Liver (tissue), 3 donors: ENCODE results near the gene NRIP1.

Experiments
- SP1 ChIP-seq: IDR thresholded peaks from 2 replicates; pipeline ENCODE4 v1.6.1; 2018; ENCODE audit warnings: antibody characterized with exemption, mild to moderate bottlenecking
- TF ChIP-seq, protein P1 (sequence below): IDR thresholded peaks from 2 replicates; pipeline ENCODE4 v1.6.1; 2016; ENCODE audit warnings: antibody characterized with exemption
- TF ChIP-seq, protein P2 (sequence below): IDR thresholded peaks from 2 replicates; pipeline ENCODE4 v1.6.1; 2016; ENCODE audit warnings: antibody characterized with exemption
- TF ChIP-seq, protein P3 (sequence below): fragments of 150-350 bp; IDR thresholded peaks from 2 replicates; pipeline ENCODE4 v1.5.1; 2017; ENCODE audit warnings: improper control_type of control experiment, low read depth, low read length; ENCODE audit not compliant: missing input control
- TF ChIP-seq, protein P4 (sequence below): IDR thresholded peaks from 2 replicates; pipeline ENCODE4 v1.6.1; 2016; ENCODE audit warnings: antibody characterized with exemption
- donor health status: healthy.
- donor health status: healthy.

DNA sequence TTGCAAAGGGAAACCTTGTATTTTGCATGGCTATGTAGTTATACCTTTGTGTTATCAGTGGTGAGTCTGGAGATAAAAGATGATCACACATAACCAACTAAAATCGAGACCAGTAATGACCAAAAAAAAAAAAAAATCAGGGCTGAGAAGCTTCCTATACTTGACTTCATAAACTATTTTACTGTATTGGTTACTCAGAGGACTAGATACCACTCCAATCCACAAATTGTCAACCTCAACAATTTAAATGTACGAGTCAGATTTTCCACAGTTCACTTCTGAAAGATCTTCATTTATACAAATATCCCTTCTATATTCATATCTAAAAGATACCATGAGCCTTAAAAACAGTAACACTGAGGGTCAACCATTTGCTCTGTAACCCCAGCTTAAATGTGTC, 71.7 kb downstream of the NRIP1 start:
- TF ChIP-seq, protein P1, sequence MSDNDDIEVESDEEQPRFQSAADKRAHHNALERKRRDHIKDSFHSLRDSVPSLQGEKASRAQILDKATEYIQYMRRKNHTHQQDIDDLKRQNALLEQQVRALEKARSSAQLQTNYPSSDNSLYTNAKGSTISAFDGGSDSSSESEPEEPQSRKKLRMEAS, result no peak
- TF ChIP-seq, protein P2, sequence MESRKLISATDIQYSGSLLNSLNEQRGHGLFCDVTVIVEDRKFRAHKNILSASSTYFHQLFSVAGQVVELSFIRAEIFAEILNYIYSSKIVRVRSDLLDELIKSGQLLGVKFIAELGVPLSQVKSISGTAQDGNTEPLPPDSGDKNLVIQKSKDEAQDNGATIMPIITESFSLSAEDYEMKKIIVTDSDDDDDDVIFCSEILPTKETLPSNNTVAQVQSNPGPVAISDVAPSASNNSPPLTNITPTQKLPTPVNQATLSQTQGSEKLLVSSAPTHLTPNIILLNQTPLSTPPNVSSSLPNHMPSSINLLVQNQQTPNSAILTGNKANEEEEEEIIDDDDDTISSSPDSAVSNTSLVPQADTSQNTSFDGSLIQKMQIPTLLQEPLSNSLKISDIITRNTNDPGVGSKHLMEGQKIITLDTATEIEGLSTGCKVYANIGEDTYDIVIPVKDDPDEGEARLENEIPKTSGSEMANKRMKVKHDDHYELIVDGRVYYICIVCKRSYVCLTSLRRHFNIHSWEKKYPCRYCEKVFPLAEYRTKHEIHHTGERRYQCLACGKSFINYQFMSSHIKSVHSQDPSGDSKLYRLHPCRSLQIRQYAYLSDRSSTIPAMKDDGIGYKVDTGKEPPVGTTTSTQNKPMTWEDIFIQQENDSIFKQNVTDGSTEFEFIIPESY, result no peak
- TF ChIP-seq, protein P3, sequence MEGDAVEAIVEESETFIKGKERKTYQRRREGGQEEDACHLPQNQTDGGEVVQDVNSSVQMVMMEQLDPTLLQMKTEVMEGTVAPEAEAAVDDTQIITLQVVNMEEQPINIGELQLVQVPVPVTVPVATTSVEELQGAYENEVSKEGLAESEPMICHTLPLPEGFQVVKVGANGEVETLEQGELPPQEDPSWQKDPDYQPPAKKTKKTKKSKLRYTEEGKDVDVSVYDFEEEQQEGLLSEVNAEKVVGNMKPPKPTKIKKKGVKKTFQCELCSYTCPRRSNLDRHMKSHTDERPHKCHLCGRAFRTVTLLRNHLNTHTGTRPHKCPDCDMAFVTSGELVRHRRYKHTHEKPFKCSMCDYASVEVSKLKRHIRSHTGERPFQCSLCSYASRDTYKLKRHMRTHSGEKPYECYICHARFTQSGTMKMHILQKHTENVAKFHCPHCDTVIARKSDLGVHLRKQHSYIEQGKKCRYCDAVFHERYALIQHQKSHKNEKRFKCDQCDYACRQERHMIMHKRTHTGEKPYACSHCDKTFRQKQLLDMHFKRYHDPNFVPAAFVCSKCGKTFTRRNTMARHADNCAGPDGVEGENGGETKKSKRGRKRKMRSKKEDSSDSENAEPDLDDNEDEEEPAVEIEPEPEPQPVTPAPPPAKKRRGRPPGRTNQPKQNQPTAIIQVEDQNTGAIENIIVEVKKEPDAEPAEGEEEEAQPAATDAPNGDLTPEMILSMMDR, result no peak
- TF ChIP-seq, protein P4, sequence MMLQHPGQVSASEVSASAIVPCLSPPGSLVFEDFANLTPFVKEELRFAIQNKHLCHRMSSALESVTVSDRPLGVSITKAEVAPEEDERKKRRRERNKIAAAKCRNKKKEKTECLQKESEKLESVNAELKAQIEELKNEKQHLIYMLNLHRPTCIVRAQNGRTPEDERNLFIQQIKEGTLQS, result no peak
- TF ChIP-seq SP1, result no peak
